Neural cell (in vitro differentiated cells): ENCODE results near the gene VEZF1. TPM values are rescaled to one million over a fixed set of nuclear protein-coding genes. Genes with fewer than 3 reads are reported as not detected.
A peak's percentile ranks its signal among the peaks of the same experiment; 100 is the strongest.

Experiments used
- H2AFZ ChIP-seq: fragments of 200-600, 300-800 bp; sonication (generic), shearing (Covaris generic); 2 replicates; pipeline ENCODE4 v1.6.0; 2014; ENCODE audit warnings: low read depth, mild to moderate bottlenecking, antibody characterized with exemption, low read length, moderate library complexity
- H3F3A ChIP-seq: fragments of 200-600 bp; shearing (Covaris generic); 2 replicates; pipeline ENCODE4 v1.6.1; 2016; ENCODE audit warnings: mild to moderate bottlenecking, moderate library complexity, mixed read lengths, antibody characterized with exemption, low read length; ENCODE audit not compliant: insufficient read depth, poor library complexity, severe bottlenecking
- H3K27ac ChIP-seq: fragments of 200-600, 300-800 bp; sonication (generic), shearing (Covaris generic); 2 replicates; pipeline ENCODE4 v1.5.1; 2014; ENCODE audit warnings: mild to moderate bottlenecking, low read length, moderate library complexity
- H3K27me3 ChIP-seq: fragments of 300-800, 200-600 bp; sonication (generic), shearing (Covaris generic); 2 replicates; pipeline ENCODE4 v1.6.0; 2014; ENCODE audit warnings: mild to moderate bottlenecking, low read depth, low read length, moderate library complexity; ENCODE audit not compliant: insufficient read depth
- H3K36me3 ChIP-seq: fragments of 300-800, 200-600 bp; sonication (generic), shearing (Covaris generic); 2 replicates; pipeline ENCODE4 v1.5.1; 2014; ENCODE audit warnings: mild to moderate bottlenecking, antibody characterized with exemption, low read length, moderate library complexity; ENCODE audit not compliant: insufficient read depth
- H3K4me2 ChIP-seq: fragments of 300-800, 200-600 bp; sonication (generic), shearing (Covaris generic); 2 replicates; pipeline ENCODE4 v1.6.0; 2014; ENCODE audit warnings: mild to moderate bottlenecking, low read length
- H3K4me3 ChIP-seq: fragments of 300-800, 200-600 bp; sonication (generic), shearing (Covaris generic); 2 replicates; pipeline ENCODE4 v1.5.1; 2014; ENCODE audit warnings: mild to moderate bottlenecking, low read length, moderate library complexity
- H3K79me2 ChIP-seq: fragments of 200-600 bp; shearing (Covaris generic); replicated peaks from 2 replicates; pipeline ENCODE4 v1.6.0; 2014; ENCODE audit warnings: mild to moderate bottlenecking, low read length, moderate library complexity; ENCODE audit not compliant: insufficient read depth
- H3K9ac ChIP-seq: fragments of 300-800, 200-600 bp; sonication (generic), shearing (Covaris generic); 2 replicates; pipeline ENCODE4 v1.6.1; 2016; ENCODE audit warnings: mild to moderate bottlenecking, low read length, mixed read lengths
- H3K9me2 ChIP-seq: fragments of 200-600 bp; shearing (Covaris generic); 2 replicates; pipeline ENCODE4 v1.6.1; 2016; ENCODE audit warnings: mild to moderate bottlenecking, low read length, mixed read lengths; ENCODE audit not compliant: insufficient read depth
- H3K9me3 ChIP-seq: fragments of 200-600, 300-800 bp; sonication (generic), shearing (Covaris generic); 2 replicates; pipeline ENCODE4 v1.6.1; 2016; ENCODE audit warnings: mild to moderate bottlenecking, mixed run types, low read length, moderate library complexity, mixed read lengths
- H4K20me1 ChIP-seq: fragments of 200-600 bp; shearing (Covaris generic); 2 replicates; pipeline ENCODE4 v1.6.1; 2016; ENCODE audit warnings: mild to moderate bottlenecking, mixed run types; ENCODE audit not compliant: insufficient read depth
- CTCF ChIP-seq: fragments of 450-650 bp; IDR thresholded peaks from 2 replicates; pipeline ENCODE4 v1.5.1; 2014; ENCODE audit warnings: antibody characterized with exemption, mild to moderate bottlenecking, moderate library complexity; ENCODE audit not compliant: poor library complexity, severe bottlenecking
- EP300 ChIP-seq: fragments of 450-650 bp; conservative IDR thresholded peaks from 2 replicates; pipeline ENCODE4 v1.6.1; 2014; ENCODE audit warnings: antibody characterized with exemption, mild to moderate bottlenecking, moderate library complexity; ENCODE audit not compliant: poor library complexity, severe bottlenecking
- EZH2 ChIP-seq: fragments of 200-600, 300-800 bp; shearing (Covaris generic), sonication (generic); IDR thresholded peaks from 2 replicates; pipeline ENCODE4 v1.6.1; 2014; ENCODE audit warnings: antibody characterized with exemption, low read length, borderline replicate concordance, mild to moderate bottlenecking; ENCODE audit not compliant: insufficient read depth, poor library complexity, severe bottlenecking
- MXI1 ChIP-seq: fragments of 450-650 bp; conservative IDR thresholded peaks from 2 replicates; pipeline ENCODE4 v1.6.1; 2014; ENCODE audit warnings: antibody characterized with exemption, mild to moderate bottlenecking; ENCODE audit not compliant: poor library complexity, severe bottlenecking
- POLR2AphosphoS5 ChIP-seq: IDR thresholded peaks from 2 replicates; pipeline ENCODE4 v1.6.1; 2012
- RAD21 ChIP-seq: fragments of 450-650 bp; conservative IDR thresholded peaks from 2 replicates; pipeline ENCODE4 v1.6.1; 2014; ENCODE audit warnings: antibody characterized with exemption, mild to moderate bottlenecking, moderate library complexity
- SMC3 ChIP-seq: fragments of 450-650 bp; conservative IDR thresholded peaks from 2 replicates; pipeline ENCODE4 v1.6.1; 2014; ENCODE audit warnings: antibody characterized with exemption, mild to moderate bottlenecking, moderate library complexity; ENCODE audit not compliant: poor library complexity
- TAF1 ChIP-seq: IDR thresholded peaks from 2 replicates; pipeline ENCODE4 v1.6.1; 2012; ENCODE audit warnings: low read depth
- polyA plus RNA-seq: library from polyadenylated mRNA; depleted of rRNA; stranded (reverse); fragments of >200 nt; gene quantifications from 2 replicates; pipeline ENCODE4 v1.2.3, GENCODE V29; 2014
- TF ChIP-seq, protein P1 (sequence below): IDR thresholded peaks from 2 replicates; pipeline ENCODE4 v1.6.1; 2012; ENCODE audit warnings: borderline replicate concordance

VEZF1 gene
- polyA plus RNA-seq, 1 donor from 2014 or later, result 64.6 TPM

DNA sequence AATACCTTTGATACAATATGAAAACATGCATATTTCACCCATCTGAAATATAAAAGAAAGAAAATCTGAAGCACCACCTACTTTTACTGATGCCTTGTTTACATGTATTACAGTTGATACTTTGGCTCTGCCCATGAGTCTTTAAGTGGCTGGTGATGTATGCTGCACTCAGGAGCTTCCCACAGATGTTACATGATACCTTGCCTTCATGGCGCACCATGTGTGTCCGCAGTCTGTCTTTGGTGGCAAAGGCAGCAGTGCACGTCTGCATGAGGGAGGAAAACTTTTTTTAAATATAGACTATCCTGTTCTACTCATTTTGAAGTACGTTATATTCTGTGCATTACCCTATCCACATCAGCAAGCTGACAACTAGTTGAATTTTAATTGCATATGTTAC, 7.5 kb downstream of the VEZF1 start:
- peaks cover 67% of the 10 kb centered on the region for H3K79me2 ChIP-seq
- TF ChIP-seq SMC3 (no peak), RAD21 (no peak), POLR2AphosphoS5 (no peak), EZH2 (no peak), TAF1 (no peak), EP300 (no peak), MXI1 (no peak), CTCF (no peak)
- TF ChIP-seq, protein P1, sequence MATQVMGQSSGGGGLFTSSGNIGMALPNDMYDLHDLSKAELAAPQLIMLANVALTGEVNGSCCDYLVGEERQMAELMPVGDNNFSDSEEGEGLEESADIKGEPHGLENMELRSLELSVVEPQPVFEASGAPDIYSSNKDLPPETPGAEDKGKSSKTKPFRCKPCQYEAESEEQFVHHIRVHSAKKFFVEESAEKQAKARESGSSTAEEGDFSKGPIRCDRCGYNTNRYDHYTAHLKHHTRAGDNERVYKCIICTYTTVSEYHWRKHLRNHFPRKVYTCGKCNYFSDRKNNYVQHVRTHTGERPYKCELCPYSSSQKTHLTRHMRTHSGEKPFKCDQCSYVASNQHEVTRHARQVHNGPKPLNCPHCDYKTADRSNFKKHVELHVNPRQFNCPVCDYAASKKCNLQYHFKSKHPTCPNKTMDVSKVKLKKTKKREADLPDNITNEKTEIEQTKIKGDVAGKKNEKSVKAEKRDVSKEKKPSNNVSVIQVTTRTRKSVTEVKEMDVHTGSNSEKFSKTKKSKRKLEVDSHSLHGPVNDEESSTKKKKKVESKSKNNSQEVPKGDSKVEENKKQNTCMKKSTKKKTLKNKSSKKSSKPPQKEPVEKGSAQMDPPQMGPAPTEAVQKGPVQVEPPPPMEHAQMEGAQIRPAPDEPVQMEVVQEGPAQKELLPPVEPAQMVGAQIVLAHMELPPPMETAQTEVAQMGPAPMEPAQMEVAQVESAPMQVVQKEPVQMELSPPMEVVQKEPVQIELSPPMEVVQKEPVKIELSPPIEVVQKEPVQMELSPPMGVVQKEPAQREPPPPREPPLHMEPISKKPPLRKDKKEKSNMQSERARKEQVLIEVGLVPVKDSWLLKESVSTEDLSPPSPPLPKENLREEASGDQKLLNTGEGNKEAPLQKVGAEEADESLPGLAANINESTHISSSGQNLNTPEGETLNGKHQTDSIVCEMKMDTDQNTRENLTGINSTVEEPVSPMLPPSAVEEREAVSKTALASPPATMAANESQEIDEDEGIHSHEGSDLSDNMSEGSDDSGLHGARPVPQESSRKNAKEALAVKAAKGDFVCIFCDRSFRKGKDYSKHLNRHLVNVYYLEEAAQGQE, result no peak
- H3K9me3 ChIP-seq, result no peaks in the 10 kb centered on the region
- H3K4me3 ChIP-seq, result peak overlapping the region; percentile 91
- no peaks in the 10 kb centered on the region for H3K27me3 ChIP-seq
- no peaks in the 10 kb centered on the region for H3F3A ChIP-seq
- no peaks in the 10 kb centered on the region for H3K9me2 ChIP-seq
- H4K20me1 ChIP-seq, result peaks cover 18% of the 10 kb centered on the region
- no peak overlapping the region for H2AFZ ChIP-seq
- no peak overlapping the region for H3K4me2 ChIP-seq
- no peak overlapping the region for H3K9ac ChIP-seq
- peaks cover 4% of the 10 kb centered on the region for H3K36me3 ChIP-seq
- H3K27ac ChIP-seq, result no peak overlapping the region

GRCh38 chr17:57979076-57979475, 9.0 kb downstream of the VEZF1 start:
- H3F3A ChIP-seq, result no peaks in the 10 kb centered on the region
- H3K9me2 ChIP-seq, result no peaks in the 10 kb centered on the region
- H3K79me2 ChIP-seq, result peaks cover 53% of the 10 kb centered on the region
- H3K9me3 ChIP-seq, result no peaks in the 10 kb centered on the region
- peaks cover 13% of the 10 kb centered on the region for H4K20me1 ChIP-seq
- H3K9ac ChIP-seq, result no peak overlapping the region
- H3K27ac ChIP-seq, result no peak overlapping the region
- H2AFZ ChIP-seq, result no peak overlapping the region
- H3K36me3 ChIP-seq, result peaks cover 4% of the 10 kb centered on the region
- no peak overlapping the region for H3K4me2 ChIP-seq
- H3K27me3 ChIP-seq, result no peaks in the 10 kb centered on the region
- TF ChIP-seq POLR2AphosphoS5 (no peak), EZH2 (no peak), TAF1 (no peak), RAD21 (no peak), SMC3 (no peak), EP300 (no peak), CTCF (no peak), MXI1 (no peak)
- TF ChIP-seq, protein P1, result no peak
- H3K4me3 ChIP-seq, result no peak overlapping the region
